PFSK-1 (cell line): ENCODE data around the gene CBX8. TPM values are rescaled to one million over a fixed set of nuclear protein-coding genes. Genes with fewer than 3 reads are reported as not detected.

Source experiments
- FOXP2 ChIP-seq: optimal IDR thresholded peaks from 2 replicates; pipeline ENCODE3; 2011; ENCODE audit warnings: borderline replicate concordance, control low read depth, inconsistent platforms; ENCODE audit not compliant: insufficient read depth; ENCODE audit errors: extremely low read length, extremely low read depth
- POLR2AphosphoS5 ChIP-seq: IDR thresholded peaks from 2 replicates; pipeline ENCODE4 v1.6.1; 2012; ENCODE audit warnings: low read depth, mild to moderate bottlenecking, control low read depth, low read length, moderate library complexity
- SIN3A ChIP-seq: IDR thresholded peaks from 2 replicates; pipeline ENCODE4 v1.6.1; 2012; ENCODE audit warnings: mild to moderate bottlenecking, low read length, moderate library complexity, borderline replicate concordance; ENCODE audit not compliant: insufficient read depth
- TAF1 ChIP-seq: IDR thresholded peaks from 2 replicates; pipeline ENCODE4 v1.6.1; 2012; ENCODE audit warnings: low read length, control low read depth, borderline replicate concordance; ENCODE audit not compliant: insufficient read depth
- polyA plus RNA-seq: library from polyadenylated mRNA; unstranded; fragments of >200 nt; gene quantifications from one replicate; pipeline ENCODE4 v1.2.1, GENCODE V29; 2012; ENCODE audit warnings: low read depth, missing spikeins; ENCODE audit not compliant: insufficient read length
- TF ChIP-seq, protein P1 (sequence below), 2 experiments: IDR thresholded peaks; 2 replicates each; pipeline versions ENCODE4 v1.6.1 to v1.8.0; 2011 to 2012; ENCODE audit warnings: low read depth in 2 of 2, low read length in 2 of 2, control low read depth in 1 of 2, inconsistent platforms in 1 of 2, mild to moderate bottlenecking in 1 of 2, moderate library complexity in 1 of 2; ENCODE audit not compliant: insufficient read depth in 1 of 2

The CBX8 gene
- 9.9 TPM for polyA plus RNA-seq

DNA sequence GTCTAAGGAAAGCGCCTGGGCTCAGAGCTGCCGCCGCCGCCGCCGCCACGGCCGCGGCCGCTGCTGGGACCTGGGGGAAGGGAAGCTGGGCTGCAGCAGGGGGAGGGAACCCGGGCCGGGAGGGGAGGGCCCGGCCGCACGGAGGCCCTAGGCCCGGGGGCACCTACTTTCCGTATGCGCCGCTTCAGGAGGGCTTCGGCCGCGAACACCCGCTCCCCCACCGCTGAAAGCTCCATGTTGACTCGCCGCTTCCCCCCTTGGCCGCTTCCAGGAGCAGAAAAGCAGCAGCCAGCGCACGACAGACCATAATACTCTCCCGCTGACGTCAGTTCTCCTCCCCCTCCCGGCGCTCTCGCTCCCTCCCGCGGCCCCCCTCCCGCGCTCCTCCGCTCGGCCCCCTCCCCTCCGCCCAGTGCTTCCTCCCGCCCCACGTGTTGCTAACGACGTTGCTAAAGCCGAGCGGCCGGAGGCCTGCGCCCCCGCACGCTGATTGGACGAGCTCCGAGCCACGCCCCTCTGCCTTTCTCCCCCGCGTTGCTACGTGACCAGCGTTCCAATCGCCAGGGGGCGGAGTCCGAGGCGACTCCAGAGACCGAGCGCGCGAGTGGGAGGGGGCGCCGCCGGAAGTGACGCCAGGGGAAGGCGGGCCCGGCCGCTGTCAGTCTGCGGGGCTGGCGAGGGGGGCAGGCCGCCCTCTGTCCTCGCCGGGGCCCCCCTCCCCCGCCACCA, at the start of gene CBX8:
TSS of gene CBX8 (minus strand) at position 315 of the 729 bp plus-strand sequence. CDS start at position 236, 79 bp downstream.
- peak; percentile 63; the same call in 1 of the 2 replicates for TF ChIP-seq TAF1
- no peak; the same call in 1 of the 2 replicates for TF ChIP-seq SIN3A
- TF ChIP-seq, protein P1, sequence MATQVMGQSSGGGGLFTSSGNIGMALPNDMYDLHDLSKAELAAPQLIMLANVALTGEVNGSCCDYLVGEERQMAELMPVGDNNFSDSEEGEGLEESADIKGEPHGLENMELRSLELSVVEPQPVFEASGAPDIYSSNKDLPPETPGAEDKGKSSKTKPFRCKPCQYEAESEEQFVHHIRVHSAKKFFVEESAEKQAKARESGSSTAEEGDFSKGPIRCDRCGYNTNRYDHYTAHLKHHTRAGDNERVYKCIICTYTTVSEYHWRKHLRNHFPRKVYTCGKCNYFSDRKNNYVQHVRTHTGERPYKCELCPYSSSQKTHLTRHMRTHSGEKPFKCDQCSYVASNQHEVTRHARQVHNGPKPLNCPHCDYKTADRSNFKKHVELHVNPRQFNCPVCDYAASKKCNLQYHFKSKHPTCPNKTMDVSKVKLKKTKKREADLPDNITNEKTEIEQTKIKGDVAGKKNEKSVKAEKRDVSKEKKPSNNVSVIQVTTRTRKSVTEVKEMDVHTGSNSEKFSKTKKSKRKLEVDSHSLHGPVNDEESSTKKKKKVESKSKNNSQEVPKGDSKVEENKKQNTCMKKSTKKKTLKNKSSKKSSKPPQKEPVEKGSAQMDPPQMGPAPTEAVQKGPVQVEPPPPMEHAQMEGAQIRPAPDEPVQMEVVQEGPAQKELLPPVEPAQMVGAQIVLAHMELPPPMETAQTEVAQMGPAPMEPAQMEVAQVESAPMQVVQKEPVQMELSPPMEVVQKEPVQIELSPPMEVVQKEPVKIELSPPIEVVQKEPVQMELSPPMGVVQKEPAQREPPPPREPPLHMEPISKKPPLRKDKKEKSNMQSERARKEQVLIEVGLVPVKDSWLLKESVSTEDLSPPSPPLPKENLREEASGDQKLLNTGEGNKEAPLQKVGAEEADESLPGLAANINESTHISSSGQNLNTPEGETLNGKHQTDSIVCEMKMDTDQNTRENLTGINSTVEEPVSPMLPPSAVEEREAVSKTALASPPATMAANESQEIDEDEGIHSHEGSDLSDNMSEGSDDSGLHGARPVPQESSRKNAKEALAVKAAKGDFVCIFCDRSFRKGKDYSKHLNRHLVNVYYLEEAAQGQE (IDR thresholded peaks at IDR 0.05; ENCODE audit: insufficient read depth in 1 of 2, low read depth in 2 of 2, low read length in 2 of 2), result no peak
- TF ChIP-seq POLR2AphosphoS5, result peak; percentile 86
- TF ChIP-seq FOXP2, result peak; percentile 96

DNA sequence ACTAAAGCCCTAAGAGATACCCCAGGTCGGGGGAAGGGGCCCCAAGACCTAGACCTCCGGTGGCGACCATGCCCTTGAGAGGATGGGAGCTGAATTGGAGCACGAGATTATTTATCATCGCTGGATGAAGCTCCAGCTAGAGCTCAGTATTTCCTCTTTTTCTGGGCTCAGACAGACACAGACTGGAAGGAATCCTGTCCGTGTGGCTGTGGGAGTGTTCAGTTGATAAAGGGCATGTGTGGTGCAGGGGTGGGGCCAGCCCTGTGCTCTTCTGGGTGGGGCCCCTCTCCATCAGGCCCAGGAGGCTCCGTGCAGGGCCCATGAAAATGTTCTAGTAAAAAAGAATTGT, 48.7 kb upstream of the CBX8 start:
- TF ChIP-seq FOXP2, result no peak

DNA sequence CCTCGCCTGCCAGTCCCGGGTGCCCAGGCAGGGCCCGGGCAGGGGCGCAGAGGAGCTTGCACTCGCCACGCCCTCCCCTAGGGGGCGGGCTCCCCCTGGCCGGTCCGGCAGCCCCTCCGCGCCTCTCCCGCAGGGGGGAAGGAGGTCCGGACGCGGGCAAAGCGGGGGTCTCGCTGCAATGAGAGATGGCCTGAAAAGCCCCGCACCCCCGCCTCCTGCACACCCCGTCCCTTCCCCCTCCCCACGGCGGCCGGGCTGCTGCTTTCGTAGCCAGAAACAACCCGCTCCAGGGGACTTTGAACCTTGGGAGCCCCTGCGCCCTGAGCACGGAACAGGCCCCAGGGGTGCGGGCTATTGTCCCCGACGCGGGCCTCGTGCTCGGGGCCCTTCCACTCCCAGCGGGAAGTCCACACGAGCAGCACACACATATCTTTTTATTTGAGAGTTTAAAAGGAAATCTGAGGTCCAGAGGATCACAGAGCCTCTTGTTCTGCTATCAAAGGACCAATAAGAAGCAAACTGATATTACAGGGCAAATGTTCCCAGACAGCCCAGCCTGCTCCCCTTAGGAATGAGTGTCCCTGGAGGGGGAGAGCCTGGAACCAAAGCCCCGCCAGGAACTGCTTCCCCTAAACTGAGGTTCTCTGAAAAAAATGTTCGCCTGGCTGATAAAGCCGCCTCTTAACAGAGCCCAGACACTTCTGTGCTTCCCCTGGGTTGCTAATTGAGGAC, 48.2 kb upstream of the CBX8 start:
- TF ChIP-seq TAF1 (no peak), FOXP2 (no peak)
- TF ChIP-seq, protein P1 (IDR thresholded peaks at IDR 0.05; ENCODE audit: insufficient read depth in 1 of 2, low read depth in 2 of 2, low read length in 2 of 2), result no peak

DNA sequence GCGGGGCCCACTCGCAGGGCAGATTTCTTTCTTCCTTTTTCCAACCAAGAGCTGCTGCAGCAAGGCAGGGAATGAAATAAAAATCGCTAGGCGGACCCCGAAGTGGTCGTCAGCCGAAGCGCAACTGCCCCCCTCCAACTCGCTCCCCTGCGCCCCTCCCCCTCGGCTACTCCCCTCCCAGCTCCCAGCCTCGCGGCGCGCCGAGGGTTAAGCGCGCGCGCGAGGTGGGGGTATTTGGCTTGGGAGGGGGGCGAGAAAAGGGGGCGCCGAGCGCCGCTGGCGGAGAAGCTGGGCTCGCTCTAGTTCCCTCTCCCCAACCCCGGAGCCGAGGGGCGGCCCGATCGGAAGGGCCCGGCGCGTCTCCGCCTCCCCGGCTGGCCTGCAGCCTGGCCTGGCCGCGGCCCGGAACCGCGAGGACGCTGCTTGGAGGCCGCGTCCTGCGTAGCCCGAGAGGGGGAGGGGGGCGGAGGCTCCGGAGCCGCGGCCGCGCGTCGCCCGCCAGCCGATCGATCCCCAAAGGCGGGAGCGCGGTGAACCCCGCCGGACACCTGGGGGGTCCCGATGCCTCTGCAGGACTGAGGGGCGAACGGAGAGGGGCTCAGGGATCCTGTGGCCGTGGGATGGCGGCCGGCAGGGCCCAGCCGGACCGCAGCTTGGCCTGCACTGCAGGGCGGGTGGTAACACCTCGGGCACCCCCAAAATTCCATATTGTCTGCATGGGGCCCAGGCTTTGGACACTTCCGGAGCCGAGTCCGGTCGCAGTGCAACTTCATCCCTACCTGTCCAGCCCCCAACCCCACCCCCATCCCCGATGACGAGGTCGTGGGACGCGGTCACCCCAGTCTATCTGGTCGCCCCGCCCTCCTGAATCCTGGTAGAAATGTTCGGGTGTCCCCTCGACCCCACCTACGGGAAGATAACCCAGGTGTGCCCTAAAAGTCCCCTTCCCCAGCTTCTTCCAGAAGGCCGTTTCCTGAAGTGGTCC, 47.2 kb upstream of the CBX8 start:
- TF ChIP-seq, protein P1 (IDR thresholded peaks at IDR 0.05; ENCODE audit: insufficient read depth in 1 of 2, low read depth in 2 of 2, low read length in 2 of 2), result no peak
- TF ChIP-seq FOXP2 (peak; percentile 79), SIN3A (no peak)

DNA sequence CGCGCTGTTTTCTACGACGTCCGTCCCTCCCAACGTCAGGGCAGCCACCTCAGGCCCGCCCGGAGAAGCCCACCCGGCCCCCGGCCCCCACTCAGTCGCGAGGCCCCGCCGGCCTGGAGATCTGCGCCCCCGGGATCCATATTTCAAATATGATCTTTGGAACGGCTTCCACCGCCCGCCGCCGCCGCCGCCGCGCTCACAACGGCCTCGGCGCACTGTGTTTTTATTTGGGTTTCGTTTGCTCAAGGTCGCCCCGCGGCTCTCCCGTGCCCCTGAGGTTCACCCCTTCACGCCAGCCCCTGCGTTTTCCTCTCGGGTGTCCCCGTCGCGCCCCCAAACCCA, 46.6 kb upstream of the CBX8 start:
- TF ChIP-seq POLR2AphosphoS5, result no peak
- TF ChIP-seq, protein P1 (IDR thresholded peaks at IDR 0.05; ENCODE audit: insufficient read depth in 1 of 2, low read depth in 2 of 2, low read length in 2 of 2), result no peak
- no peak for TF ChIP-seq SIN3A
- TF ChIP-seq TAF1, result no peak
- no peak for TF ChIP-seq FOXP2
